Measurements from ENCODE around the gene STARD8. TPM values are rescaled to one million over a fixed set of nuclear protein-coding genes. Genes with fewer than 3 reads are reported as not detected.

STARD8 gene
- total and polyA plus RNA-seq, 2 donors (not counting 1 experiment from before 2014, with no cell fraction given), result 0.33 to 0.54 TPM

GRCh38 chrX:68750316-68750715, 102.8 kb downstream of the STARD8 start:
- DNase-seq (no peak), ATAC-seq (ENCODE audit: low read depth) (no peak)
- no CpG with 5 or more reads among the region's 3 CpGs for WGBS (ENCODE audit: insufficient coverage)
- intact Hi-C loops (cut with micrococcal nuclease), result no loop called here
- ChIA-PET POLR2A (no interaction called here), CTCF (no interaction called here)
- H3K79me2 ChIP-seq (ENCODE audit: control insufficient read depth, insufficient read depth, low read length), result no peaks in the 10 kb centered on the region
- H3K4me1 Mint-ChIP-seq, result no peaks in the 10 kb centered on the region
- no peak overlapping the region for H2AFZ ChIP-seq (ENCODE audit: insufficient read depth, low read depth, low read length, poor library complexity, severe bottlenecking)
- no peaks in the 10 kb centered on the region for H3K27me3 ChIP-seq (replicated peaks in 1 of 4; ENCODE audit: control extremely low read depth in 1 of 4, control insufficient read depth in 3 of 4, insufficient read depth in 4 of 4, low read length in 3 of 4)
- H3K9me3 Mint-ChIP-seq (ENCODE audit: insufficient read depth), result no peaks in the 10 kb centered on the region
- no peak overlapping the region for H3K9ac ChIP-seq (ENCODE audit: low read length)
- H3K4me2 ChIP-seq (replicated peaks; ENCODE audit: low read depth, low read length, poor library complexity, severe bottlenecking), result no peak overlapping the region
- H3K27ac ChIP-seq (ENCODE audit: low read length in 2 of 2), result no peak overlapping the region
- H3K27me3 Mint-ChIP-seq, result no peaks in the 10 kb centered on the region
- no peaks in the 10 kb centered on the region for H3K36me3 ChIP-seq (replicated peaks in 1 of 2; ENCODE audit: control extremely low read depth in 1 of 2, control insufficient read depth in 1 of 2, extremely low read depth in 1 of 2, insufficient read depth in 2 of 2, low read length in 1 of 2)
- no peaks in the 10 kb centered on the region for H4K20me1 ChIP-seq (ENCODE audit: control insufficient read depth, insufficient read depth, low read length, poor library complexity, severe bottlenecking)
- H3K4me1 ChIP-seq (ENCODE audit: control insufficient read depth in 2 of 2, insufficient read depth in 2 of 2, low read length in 2 of 2), result no peaks in the 10 kb centered on the region
- H3K4me3 ChIP-seq (ENCODE audit: control extremely low read depth in 1 of 5, extremely low read depth in 1 of 5, insufficient read depth in 1 of 5, low read depth in 2 of 5, low read length in 4 of 5), result no peak overlapping the region
- TF ChIP-seq EZH2 (IDR thresholded peaks at IDR 0.05; ENCODE audit: borderline replicate concordance, insufficient read depth, low read depth, low read length, poor library complexity, severe bottlenecking), result no peak
- no peak for TF ChIP-seq CTCF (IDR thresholded peaks at IDR 0.05)
- H3K9me3 ChIP-seq (ENCODE audit: control extremely low read depth in 1 of 3, control insufficient read depth in 2 of 3, insufficient read depth in 1 of 3, low read length in 2 of 3), result no peaks in the 10 kb centered on the region
- H3K27ac Mint-ChIP-seq, result no peak overlapping the region
- no peak overlapping the region for H3K4me3 Mint-ChIP-seq

- H3K9me3 Mint-ChIP-seq (ENCODE audit: insufficient read depth), result no peaks in the 10 kb centered on the region
- no peak overlapping the region for H3K4me3 Mint-ChIP-seq
- no peak overlapping the region for H3K9ac ChIP-seq (ENCODE audit: low read length)
- intact Hi-C loops (cut with micrococcal nuclease), result no loop called here
- no peak overlapping the region for H2AFZ ChIP-seq (ENCODE audit: insufficient read depth, low read depth, low read length, poor library complexity, severe bottlenecking)
- H3K4me3 ChIP-seq (ENCODE audit: control extremely low read depth in 1 of 5, extremely low read depth in 1 of 5, insufficient read depth in 1 of 5, low read depth in 2 of 5, low read length in 4 of 5), result no peak overlapping the region
- no peaks in the 10 kb centered on the region for H4K20me1 ChIP-seq (ENCODE audit: control insufficient read depth, insufficient read depth, low read length, poor library complexity, severe bottlenecking)
- DNase-seq (no peak), ATAC-seq (ENCODE audit: low read depth) (no peak)
- H3K27ac ChIP-seq (ENCODE audit: low read length in 2 of 2), result no peak overlapping the region
- H3K4me1 Mint-ChIP-seq, result no peaks in the 10 kb centered on the region
- 100% methylated on average over 1 of the region's 2 CpGs for WGBS (ENCODE audit: insufficient coverage)
- POLR2A ChIA-PET, result no interaction called here
- no peaks in the 10 kb centered on the region for H3K9me3 ChIP-seq (ENCODE audit: control extremely low read depth in 1 of 3, control insufficient read depth in 2 of 3, insufficient read depth in 1 of 3, low read length in 2 of 3)
- CTCF ChIA-PET, result no interaction called here
- no peak for TF ChIP-seq CTCF (IDR thresholded peaks at IDR 0.05)
- no peak for TF ChIP-seq EZH2 (IDR thresholded peaks at IDR 0.05; ENCODE audit: borderline replicate concordance, insufficient read depth, low read depth, low read length, poor library complexity, severe bottlenecking)
- no peaks in the 10 kb centered on the region for H3K36me3 ChIP-seq (replicated peaks in 1 of 2; ENCODE audit: control extremely low read depth in 1 of 2, control insufficient read depth in 1 of 2, extremely low read depth in 1 of 2, insufficient read depth in 2 of 2, low read length in 1 of 2)
- peaks cover 3% of the 10 kb centered on the region for H3K27me3 Mint-ChIP-seq
- H3K4me1 ChIP-seq (ENCODE audit: control insufficient read depth in 2 of 2, insufficient read depth in 2 of 2, low read length in 2 of 2), result no peaks in the 10 kb centered on the region
- H3K4me2 ChIP-seq (replicated peaks; ENCODE audit: low read depth, low read length, poor library complexity, severe bottlenecking), result no peak overlapping the region
- no peak overlapping the region for H3K27ac Mint-ChIP-seq
- H3K27me3 ChIP-seq (replicated peaks in 1 of 4; ENCODE audit: control extremely low read depth in 1 of 4, control insufficient read depth in 3 of 4, insufficient read depth in 4 of 4, low read length in 3 of 4), result no peaks in the 10 kb centered on the region
- no peaks in the 10 kb centered on the region for H3K79me2 ChIP-seq (ENCODE audit: control insufficient read depth, insufficient read depth, low read length)
Observed at GRCh38 chrX:68751372-68751771, 103.9 kb downstream of the STARD8 start.

Data from B cell (primary cell).